Activated CD4-positive, alpha-beta T cell treated with anti-CD3 and anti-CD28 coated beads, Interleukin-2, Interleukin-4, amounts not matched to agents 100 ng/mL and 50 ng/mL, durations not matched to agents 16 hours and 8 hours (primary cell): ENCODE data around the gene CUX1.
"Not testable (repeated sequence)": the region's sequence is repeated elsewhere in the genome, so short reads cannot be mapped to it uniquely, and the experiment has no call there.

ENCODE experiments used
- DNase-seq: peaks from one replicate; pipeline ENCODE4 v3.0.0-alpha.2; 2020; ENCODE audit warnings: low spot score

CUX1 gene

GRCh38 chr7:101984133-101984879, 166.9 kb downstream of the CUX1 start:
- no peak for DNase-seq

GRCh38 chr7:101985057-101985902, 167.9 kb downstream of the CUX1 start:
- no peak for DNase-seq

GRCh38 chr7:101985903-101986734, 168.7 kb downstream of the CUX1 start:
- DNase-seq: no peak

- no peak for DNase-seq
These were observed 170.1 kb downstream of the CUX1 start for GRCh38 chr7:101987494-101987893.

- DNase-seq: not testable (repeated sequence)
These were observed 170.6 kb downstream of the CUX1 start for GRCh38 chr7:101988060-101988459.

GRCh38 chr7:101988513-101988912, 171.1 kb downstream of the CUX1 start:
- no peak for DNase-seq

- no peak for DNase-seq
These were observed 171.7 kb downstream of the CUX1 start for GRCh38 chr7:101989101-101989500.

- no peak for DNase-seq
These were observed 173.5 kb downstream of the CUX1 start for GRCh38 chr7:101990811-101991418.

- no peak for DNase-seq
These were observed 174.4 kb downstream of the CUX1 start for GRCh38 chr7:101991860-101992259.

GRCh38 chr7:101993311-101993710, 175.9 kb downstream of the CUX1 start:
- no peak for DNase-seq

- DNase-seq: no peak
These were observed 177.7 kb downstream of the CUX1 start for GRCh38 chr7:101995121-101995520.

- DNase-seq: no peak
These were observed 178.8 kb downstream of the CUX1 start for GRCh38 chr7:101996131-101996691.

GRCh38 chr7:101996876-101997275, 179.4 kb downstream of the CUX1 start:
- no peak for DNase-seq

GRCh38 chr7:101998029-101998905, 180.8 kb downstream of the CUX1 start:
- no peak for DNase-seq

GRCh38 chr7:101998906-101999240, 181.4 kb downstream of the CUX1 start:
- DNase-seq: no peak

GRCh38 chr7:101999393-101999792, 182.0 kb downstream of the CUX1 start:
- no peak for DNase-seq

GRCh38 chr7:102000123-102000522, 182.7 kb downstream of the CUX1 start:
- DNase-seq: no peak

GRCh38 chr7:102004229-102004628, 186.8 kb downstream of the CUX1 start:
- DNase-seq: no peak

- no peak for DNase-seq
These were observed 187.4 kb downstream of the CUX1 start for GRCh38 chr7:102004848-102005247.

GRCh38 chr7:102005933-102006480, 188.6 kb downstream of the CUX1 start:
- DNase-seq: no peak
